Measurements from ENCODE around the gene LIPN. TPM values are rescaled to one million over a fixed set of nuclear protein-coding genes. Genes with fewer than 3 reads are reported as not detected.

The LIPN gene
- total RNA-seq, 3 donors from 2014 or later, result not detected

- no peak for DNase-seq (ENCODE audit: low spot score in 2 of 2)
- no peaks in the 10 kb centered on the region for H3K9me3 ChIP-seq
- no peak overlapping the region for H3K4me3 ChIP-seq
- no peaks in the 10 kb centered on the region for H3K4me1 ChIP-seq
- no peak overlapping the region for H3K27ac ChIP-seq
- intact Hi-C loops (cut with DNase I; ENCODE audit: low total_unique reads), result no loop called here
- TF ChIP-seq POLR2AphosphoS5 (IDR thresholded peaks at IDR 0.05), result no peak
- TF ChIP-seq POLR2A (IDR thresholded peaks at IDR 0.05), result no peak
- TF ChIP-seq CTCF (IDR thresholded peaks at IDR 0.05), result no peak
- H3K27me3 ChIP-seq, result no peaks in the 10 kb centered on the region
- H3K36me3 ChIP-seq, result no peaks in the 10 kb centered on the region
These were observed 45.5 kb downstream of the LIPN start for GRCh38 chr10:88805361-88805760.

GRCh38 chr10:88805924-88806323 lies 46.1 kb downstream of the LIPN start:
- Histone ChIP-seq H3K4me3 (no peak overlapping the region), H3K27me3 (no peaks in the 10 kb centered on the region), H3K27ac (no peak overlapping the region), H3K4me1 (no peaks in the 10 kb centered on the region), H3K9me3 (no peaks in the 10 kb centered on the region), H3K36me3 (no peaks in the 10 kb centered on the region)
- TF ChIP-seq POLR2AphosphoS5 (IDR thresholded peaks at IDR 0.05) (no peak), CTCF (IDR thresholded peaks at IDR 0.05) (no peak), POLR2A (IDR thresholded peaks at IDR 0.05) (no peak)
- intact Hi-C loops (cut with DNase I; ENCODE audit: low total_unique reads), result no loop called here
- no peak for DNase-seq (ENCODE audit: low spot score in 2 of 2)

GRCh38 chr10:88809621-88810020 lies 49.8 kb downstream of the LIPN start:
- Histone ChIP-seq H3K36me3 (no peaks in the 10 kb centered on the region), H3K4me1 (no peaks in the 10 kb centered on the region), H3K27ac (no peak overlapping the region), H3K4me3 (no peak overlapping the region), H3K9me3 (no peaks in the 10 kb centered on the region), H3K27me3 (no peaks in the 10 kb centered on the region)
- DNase-seq (ENCODE audit: low spot score in 2 of 2), result no peak
- no peak for TF ChIP-seq CTCF (IDR thresholded peaks at IDR 0.05)
- TF ChIP-seq POLR2A (IDR thresholded peaks at IDR 0.05), result no peak
- intact Hi-C loops (cut with DNase I; ENCODE audit: low total_unique reads), result no loop called here

- no peak for DNase-seq (ENCODE audit: low spot score in 2 of 2)
- intact Hi-C loops (cut with DNase I; ENCODE audit: low total_unique reads), result no loop called here
- Histone ChIP-seq H3K27me3 (no peaks in the 10 kb centered on the region), H3K27ac (no peak overlapping the region), H3K9me3 (no peaks in the 10 kb centered on the region), H3K4me1 (no peaks in the 10 kb centered on the region), H3K4me3 (no peak overlapping the region), H3K36me3 (no peaks in the 10 kb centered on the region)
- no peak for TF ChIP-seq POLR2AphosphoS5 (IDR thresholded peaks at IDR 0.05)
- no peak for TF ChIP-seq POLR2A (IDR thresholded peaks at IDR 0.05)
- peak; percentile 25 to 41 (median 41) for TF ChIP-seq CTCF (IDR thresholded peaks at IDR 0.05)
These were observed 50.6 kb downstream of the LIPN start for GRCh38 chr10:88810196-88810961.

GRCh38 chr10:88813200-88813599 lies 53.4 kb downstream of the LIPN start:
- Histone ChIP-seq H3K4me1 (no peaks in the 10 kb centered on the region), H3K27ac (no peak overlapping the region), H3K36me3 (no peaks in the 10 kb centered on the region), H3K9me3 (no peaks in the 10 kb centered on the region), H3K4me3 (no peak overlapping the region), H3K27me3 (no peaks in the 10 kb centered on the region)
- TF ChIP-seq POLR2A (IDR thresholded peaks at IDR 0.05) (no peak), CTCF (IDR thresholded peaks at IDR 0.05) (no peak), POLR2AphosphoS5 (IDR thresholded peaks at IDR 0.05) (no peak)
- intact Hi-C loops (cut with DNase I; ENCODE audit: low total_unique reads), result no loop called here
- no peak for DNase-seq (ENCODE audit: low spot score in 2 of 2)

All from breast epithelium (tissue), 4 donors.